ENCODE data around the gene HYAL2.
"Not testable (repeated sequence)": the region's sequence is repeated elsewhere in the genome, so short reads cannot be mapped to it uniquely, and the experiment has no call there.

The HYAL2 gene

DNA sequence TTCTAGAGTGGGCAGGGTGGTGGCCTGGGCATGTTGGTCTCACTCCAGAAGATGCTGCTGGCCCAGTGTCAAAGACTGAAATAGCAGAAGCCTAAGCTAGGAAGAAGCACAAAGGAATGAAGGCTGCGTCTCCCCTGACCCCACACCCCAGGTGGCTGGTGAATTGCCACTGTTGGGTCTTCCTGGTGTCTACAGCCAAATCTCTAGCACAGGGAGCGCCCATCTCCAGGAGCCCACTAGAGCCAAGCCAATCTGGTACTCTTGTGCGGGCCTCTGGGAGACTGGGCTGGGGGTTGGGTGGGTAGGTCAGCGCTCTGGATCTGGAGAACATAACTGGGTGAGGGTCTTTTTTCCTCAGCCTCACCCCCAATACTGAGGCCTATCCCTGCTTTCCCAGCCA is 4.6 kb upstream of the HYAL2 start:
- no peak for DNase-seq

DNA sequence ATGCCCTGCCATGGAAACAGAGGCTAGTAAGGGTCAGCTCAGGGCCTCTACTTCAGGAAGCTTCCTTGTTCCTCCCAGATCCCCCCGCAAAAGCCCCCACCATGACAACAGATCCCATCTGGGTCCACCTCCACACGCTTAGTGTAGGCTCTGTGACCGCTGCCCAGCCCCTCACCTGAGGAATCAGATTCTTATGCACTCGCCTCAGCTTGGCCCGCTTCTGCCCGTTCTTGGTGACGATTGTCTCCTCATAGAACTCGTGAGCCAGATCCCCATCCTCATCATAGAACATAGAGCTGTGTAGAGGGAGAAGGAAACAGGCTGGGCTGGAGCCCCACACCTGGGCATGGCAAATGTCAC is 3.6 kb upstream of the HYAL2 start:
- DNase-seq, result no peak

DNA sequence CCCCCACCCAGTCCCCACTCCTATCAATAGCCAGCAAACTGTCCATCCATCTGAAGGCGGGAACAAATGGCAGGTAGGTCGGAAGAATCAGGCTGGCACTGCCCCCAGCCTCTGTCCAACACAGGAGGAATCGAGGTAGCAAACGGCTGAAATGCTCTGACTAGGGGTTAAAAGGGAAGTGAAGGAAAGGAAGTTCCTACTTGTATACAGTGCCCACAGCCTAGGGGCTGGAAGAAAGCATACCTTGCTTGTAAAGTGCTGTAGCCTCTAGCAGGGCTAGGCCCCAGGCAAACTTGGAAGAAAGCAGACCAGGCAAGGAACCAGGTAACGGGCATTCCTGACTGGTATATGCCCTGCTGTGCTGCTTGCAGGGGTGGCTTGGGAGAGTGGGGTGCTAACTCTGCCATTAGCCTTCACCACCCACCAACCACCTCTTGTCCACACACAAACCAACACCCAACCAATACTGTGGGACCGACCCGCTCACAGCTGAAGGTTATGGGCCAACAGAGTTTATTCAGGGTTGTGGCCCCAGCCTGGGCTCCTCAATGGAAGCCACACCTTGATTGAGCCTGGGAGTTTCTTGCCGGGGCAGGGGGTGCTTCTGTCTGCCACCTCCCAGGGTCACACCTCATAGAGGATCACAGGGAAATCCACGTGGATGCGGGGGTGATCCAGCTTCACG is 3.1 kb upstream of the HYAL2 start:
- no peak for DNase-seq

DNA sequence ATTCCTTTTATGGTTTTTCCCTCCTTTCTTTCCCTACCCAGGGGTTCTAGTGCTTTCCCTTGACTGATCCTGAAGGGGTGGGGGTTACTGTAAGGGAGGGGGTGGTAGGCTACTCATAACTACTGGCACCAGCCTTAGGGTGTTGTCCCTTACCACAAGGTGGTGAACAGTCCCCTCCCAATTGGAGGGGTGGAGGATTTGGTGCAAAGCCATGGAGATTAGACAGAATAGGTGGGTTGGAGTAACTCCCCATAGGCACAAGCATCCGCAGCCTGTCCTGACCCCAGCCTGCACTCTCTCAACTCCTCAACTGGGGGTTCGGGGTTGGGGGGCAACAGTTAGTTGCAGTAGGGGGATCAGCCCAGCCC is 2.6 kb upstream of the HYAL2 start:
- DNase-seq, result no peak

DNA sequence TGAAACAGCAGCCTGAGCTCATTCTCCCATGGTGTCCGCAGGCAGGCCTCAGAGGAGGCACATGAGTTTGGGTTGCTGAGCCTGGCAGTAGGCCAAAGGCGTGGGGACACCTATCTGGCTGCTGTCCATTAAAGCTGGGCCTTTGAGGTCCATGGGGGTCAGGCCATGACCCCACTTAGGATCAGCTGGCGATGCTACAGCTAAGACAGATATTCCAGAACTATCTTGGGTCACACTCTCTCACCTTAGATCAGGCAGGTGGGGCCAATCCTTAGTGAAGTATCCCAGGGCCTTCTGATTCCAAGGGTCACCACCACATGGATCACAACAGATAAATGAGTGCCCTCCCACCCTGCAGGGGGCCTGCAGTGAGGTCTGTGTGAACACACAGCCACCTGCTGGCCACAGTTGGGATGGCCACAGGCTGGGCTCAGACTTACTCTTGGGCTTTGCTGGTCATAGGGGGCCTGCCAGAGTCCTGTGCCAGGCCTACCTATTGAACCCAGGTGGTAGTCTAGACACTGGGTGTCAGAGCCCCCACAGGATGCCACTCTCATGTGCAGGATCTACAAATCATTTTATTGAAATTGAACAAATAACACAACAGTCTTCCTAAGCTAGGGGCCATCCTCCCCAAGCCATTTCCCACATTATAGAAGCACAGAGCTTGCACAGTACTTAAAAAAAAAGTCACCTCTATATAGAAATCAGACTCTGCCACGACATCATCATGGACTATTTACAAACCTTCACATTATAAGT is 2.0 kb upstream of the HYAL2 start:
- DNase-seq, result peak; percentile 5 to 46 (median 34)

DNA sequence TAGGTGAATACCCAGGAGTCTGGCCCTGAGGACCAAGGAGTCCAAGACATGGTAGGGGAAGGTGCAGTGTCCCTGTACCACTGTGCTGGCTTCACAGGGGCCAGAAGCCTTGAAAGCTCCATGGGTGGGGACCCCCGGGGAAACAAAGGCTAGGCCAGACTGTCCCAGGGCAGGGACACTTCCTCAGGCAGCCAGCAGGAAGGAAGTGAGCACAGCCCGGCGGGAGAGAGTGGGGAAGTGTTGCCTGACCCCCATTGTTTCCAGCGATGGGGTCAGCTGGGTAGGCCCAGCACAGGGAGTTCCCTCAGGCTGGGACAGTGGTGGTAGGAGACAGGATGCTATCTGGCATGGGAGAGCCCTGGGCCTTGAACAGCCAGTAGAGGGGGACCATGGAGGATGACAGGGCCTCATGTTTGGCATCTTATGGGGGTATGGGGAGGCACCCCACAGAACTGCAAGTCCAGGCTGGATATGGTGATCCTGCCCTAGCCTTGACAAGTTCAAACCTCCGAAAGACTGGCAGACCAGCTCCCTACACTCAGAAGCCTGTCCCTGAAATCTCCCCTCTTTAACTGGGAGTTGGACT is 1.2 kb upstream of the HYAL2 start:
- DNase-seq, result no peak

DNA sequence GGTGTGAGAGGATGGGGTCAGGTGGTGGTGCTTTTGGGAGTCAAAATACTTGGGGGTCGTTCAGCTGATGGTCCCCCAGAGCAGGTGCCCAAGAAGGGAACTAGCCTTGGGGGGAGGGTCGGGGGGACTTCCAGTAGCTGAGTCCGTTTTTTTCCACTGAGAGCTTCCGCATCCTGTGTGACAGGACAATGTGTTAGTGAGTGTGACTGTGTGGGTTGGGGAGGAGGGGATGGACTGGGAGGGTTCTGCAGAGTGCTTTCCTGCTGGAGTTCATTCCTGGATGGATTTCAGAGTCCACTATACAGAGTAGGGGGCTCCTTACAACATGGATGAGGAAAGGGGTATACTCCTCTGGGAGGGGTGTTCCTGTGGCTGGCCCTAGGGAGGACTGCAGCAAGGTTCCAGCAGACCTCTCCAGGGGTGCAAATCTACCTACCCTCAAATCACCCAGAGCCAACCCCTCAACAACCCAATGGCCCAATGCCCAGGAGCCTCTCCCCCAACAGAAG is 601 bp upstream of the HYAL2 start:
- no peak for DNase-seq

DNA sequence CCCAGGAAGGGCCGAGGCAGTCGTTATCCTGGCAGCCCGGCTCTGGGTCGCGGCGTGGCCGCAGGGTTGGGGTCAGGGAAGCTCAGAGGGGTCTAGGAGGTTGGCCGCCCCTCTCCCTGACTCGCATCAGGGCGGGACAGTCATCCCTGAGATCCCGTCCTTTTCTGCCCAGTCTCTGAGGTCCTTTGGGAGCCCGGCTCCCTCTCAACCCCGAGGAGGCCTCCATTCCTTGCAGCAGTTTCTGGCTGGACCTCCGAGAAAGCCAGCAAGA is 495 bp downstream of the HYAL2 start:
- no peak for DNase-seq

DNA sequence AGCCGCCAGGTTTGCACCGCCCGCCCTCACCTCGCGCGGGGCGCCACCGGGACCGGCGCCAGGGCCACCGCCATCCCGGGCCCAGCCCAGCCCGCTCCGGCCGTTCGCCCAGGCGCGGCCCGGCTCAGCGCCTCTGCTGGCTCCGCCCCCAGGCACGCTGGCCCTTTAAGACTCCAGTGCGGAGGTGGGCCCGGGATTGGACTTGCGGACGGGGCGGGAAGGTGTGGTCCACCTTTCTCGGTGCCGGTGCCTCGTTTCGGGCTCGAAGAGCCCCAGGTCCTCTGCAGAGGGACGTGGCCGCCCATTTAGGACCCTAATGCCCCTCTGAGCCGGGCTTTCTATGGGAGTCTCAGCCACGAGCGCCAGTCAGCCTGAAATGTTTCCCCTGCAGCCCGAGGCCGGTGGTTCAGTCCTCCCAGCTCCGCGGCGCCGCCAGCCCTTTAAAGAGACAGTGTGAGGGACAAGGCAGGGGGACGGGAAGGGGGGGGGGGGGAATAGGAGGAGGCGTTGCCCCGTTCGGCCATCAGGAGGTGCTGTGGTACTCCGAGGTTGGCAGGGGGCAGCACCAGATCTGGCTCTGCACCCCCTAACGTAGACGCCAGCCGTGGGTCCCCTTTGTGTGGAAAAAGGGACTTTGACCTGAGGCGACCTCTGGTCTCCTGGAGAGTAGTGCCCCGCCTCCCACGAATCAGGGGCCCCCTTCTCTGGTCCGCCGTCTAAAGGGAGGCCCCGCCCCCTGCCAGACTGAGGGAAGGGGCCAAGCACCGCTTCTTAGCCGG is 1.0 kb downstream of the HYAL2 start:
- DNase-seq, result peak; percentile 72 to 91 (median 79)

DNA sequence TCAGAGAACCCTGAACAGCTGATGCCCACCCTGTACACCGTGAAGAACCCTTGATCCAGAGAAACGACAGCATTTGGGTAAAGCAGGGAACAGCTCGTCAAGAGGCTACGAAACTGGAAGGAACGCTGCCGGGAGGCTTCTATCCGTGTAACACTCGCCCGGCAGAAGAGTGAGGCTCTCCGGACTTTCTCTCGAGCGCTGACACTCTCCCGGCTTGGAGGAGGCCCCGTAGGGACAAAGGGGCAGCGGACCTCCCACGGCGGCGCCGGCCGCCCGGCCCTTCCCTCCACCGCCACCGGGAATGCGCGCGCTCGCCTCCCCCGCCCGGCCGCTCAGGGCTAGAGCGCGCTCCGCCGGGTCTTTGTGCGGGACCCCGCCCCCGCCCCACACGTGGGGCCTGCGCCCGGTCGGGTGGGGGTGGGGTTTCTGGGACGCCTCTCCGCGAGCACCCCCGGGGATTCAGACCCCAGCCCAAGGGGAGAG is 1.7 kb downstream of the HYAL2 start:
- DNase-seq, result peak in 5 of 6 experiments; percentile 33 to 85 (median 69)

DNA sequence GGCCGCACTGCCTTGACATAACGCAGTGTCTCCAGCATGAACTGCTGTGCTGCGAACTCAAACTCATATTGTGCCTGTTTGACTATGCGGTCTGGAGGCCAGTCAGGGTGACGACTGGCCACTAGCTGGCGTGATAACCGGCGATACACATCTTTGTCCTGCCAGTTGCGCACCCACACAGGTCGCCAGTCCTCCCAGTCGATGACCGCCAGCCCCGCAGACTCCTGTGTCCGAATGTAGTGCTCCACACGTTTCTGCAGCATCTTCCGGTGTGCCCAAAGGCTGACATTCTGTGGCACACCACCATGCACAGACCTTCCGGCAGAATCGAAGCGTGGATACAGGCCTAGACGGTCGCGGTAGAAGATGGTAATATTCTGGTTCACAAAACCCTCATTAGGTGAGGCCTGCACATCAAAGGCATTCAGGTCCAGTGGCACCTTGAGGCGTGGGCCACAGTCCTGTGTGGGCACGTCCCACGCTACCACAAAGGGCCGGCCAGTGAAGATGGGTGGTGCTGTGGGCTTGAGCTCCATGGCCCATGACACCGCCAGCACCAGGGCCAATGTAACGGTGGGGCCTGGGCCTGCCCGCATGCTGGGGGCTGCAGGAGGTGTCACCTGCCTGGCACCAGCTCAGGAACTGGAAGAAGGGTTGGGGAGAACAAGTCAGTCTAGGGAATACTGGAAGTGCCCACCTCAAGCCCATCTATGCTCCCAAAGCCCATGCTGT is 2.5 kb downstream of the HYAL2 start:
- DNase-seq, result no peak

DNA sequence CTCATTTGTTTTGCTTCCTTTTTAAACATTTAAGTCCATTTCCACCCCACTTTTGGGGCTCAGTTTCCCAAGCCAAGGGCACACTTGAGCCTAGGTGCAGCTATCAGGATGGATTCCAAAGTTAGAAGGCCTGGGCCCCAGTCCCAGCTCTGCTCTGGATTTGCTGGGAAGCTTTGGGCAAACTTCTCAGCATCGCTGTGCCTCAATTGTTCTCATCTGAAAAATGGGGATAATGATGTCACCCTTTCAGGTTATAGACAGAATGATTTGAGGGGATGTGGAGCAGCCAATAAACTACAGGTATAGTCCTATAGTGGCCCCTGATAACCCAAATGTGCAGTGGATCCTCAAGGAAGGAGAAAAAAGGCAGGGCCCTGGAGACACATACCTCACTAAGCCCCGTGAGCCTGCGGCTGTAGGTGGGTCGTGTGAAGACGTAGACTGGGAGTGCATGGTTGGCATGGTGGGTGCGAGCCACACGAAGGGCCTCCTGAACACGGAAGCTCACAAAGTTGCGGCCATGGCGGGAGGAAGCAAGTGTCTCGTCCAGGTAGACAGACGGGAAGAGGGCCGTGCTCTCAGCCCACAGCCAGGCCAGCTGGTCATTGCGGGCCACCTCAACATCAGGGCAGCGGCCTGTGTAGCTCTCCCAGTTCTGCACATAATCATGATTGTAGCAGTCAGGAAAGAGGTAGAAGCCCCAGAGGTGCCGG is 3.2 kb downstream of the HYAL2 start:
- no peak for DNase-seq

DNA sequence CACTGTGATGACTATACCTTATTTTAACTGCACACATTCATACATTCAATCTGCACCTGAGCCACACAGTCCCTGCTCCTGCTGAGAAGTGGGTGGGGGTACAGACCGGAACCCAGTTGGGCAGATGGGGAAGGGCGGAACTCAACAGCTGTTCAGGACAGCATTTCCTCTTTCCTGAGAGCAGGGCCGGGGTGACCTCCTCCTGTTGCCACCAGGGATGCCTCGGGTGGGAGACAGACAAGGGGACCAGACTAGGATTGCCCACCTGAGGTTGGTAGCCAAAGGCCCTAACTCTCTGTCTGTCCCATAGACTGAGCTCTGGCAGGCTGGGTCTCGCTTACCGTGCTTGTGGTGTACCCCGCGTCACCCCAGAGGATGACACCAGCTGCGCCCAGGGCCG is 3.9 kb downstream of the HYAL2 start:
- no peak for DNase-seq

DNA sequence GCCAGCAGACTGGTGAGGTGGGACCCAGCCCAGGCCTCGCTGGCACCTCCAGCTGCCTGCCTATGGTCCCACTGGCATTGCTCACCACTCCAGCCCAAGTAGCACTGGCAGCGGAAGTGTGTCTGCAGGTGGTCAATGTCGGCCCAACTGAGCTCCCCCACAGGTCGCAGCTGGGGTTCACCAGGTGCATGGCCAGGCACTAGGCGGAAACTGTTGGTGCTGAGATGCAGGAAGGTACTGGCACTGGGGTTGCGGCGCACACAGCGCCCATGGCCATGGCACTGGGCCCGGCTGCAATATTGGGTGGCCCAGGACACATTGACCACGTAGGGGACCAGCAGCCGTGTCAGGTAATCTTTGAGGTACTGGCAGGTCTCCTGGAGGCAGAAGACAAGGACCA is 4.4 kb downstream of the HYAL2 start:
- DNase-seq, result no peak

DNA sequence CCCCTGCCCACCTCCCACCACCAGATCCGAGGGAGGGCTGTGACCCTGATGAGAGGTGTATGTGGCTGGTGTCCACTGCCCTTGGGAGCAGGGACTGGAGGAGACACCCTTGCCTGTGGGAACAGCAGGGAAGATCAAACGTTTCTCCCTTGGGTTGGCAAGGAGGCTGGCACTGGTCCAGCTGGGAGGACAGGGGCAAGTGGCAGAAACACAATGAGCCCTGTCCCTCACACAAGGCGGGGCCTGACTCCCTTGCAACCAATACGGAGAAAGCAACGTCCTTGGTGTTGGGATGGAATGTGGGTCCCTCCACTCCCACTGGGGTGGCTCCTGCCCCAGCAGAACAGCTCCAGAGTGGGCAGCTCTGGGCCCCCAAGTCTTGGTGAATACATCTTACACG is 5.2 kb downstream of the HYAL2 start:
- DNase-seq, result no peak

DNA sequence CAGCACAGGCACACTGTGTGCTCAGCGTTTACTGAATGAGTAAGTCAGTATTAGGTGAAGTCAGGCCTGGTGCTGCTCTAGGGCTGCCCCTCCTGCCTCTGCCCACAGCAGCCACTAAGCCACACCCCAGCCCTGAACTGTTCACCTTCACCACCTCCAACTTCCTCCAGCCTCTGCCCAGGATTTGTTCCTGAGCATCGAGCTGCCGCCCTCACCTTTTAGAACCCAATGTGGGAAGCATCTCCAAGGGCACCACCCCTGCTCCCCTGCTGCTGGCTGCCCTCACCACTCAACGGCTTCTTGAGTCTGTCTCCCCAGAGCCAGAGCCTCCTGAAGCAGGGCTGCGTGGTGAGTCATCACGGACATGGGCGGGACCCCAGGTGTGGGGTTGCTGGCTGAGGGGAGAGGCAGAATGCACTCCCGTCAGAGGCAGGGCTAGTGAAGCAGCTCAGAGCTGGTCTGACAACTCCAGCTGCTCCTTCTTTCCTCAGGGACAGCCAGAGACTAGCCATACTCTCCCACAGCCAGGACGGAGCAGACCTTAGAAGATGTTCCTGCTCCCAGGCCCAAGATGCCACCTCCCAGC is 5.8 kb downstream of the HYAL2 start:
- no peak for DNase-seq

DNA sequence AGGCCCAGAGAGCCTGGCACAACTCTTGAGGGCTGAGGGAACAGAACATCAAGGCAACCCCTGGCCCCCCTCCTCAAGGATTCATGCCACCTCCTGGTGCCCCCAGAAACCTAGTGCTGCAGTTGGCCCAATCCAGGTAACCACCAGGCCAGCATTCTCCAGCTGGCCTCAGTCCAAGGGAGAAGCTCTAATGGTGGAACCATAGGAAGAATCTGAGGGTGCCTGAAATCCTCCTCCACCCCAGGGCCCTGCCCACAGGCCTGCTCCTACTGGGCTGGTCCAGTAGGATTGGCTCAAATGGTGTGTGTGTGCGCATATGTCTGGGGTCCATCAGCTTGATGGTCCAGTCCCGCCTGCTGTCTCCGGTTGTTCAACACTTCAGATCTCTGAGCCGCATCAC is 7.7 kb downstream of the HYAL2 start:
- no peak for DNase-seq

DNA sequence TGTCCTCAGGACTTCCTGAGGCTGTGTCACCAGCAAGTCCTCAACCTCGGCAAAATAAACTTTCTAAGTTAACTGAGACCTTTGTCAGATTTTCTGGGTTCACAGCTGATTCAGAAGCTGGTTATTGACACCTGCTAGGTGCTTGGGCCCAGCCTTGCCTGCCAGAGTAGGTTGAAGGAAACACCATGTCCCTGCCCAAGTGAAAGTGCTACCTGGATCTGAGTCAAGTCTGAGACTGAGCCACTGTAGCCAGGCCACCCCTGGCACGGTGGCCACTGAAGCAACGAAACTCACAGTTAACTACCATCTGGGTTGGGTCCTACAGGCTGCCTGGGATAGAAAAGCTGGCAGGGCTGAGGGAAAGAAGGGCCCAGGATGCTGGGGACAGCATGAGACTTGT is 8.2 kb downstream of the HYAL2 start:
- DNase-seq, result no peak

DNA sequence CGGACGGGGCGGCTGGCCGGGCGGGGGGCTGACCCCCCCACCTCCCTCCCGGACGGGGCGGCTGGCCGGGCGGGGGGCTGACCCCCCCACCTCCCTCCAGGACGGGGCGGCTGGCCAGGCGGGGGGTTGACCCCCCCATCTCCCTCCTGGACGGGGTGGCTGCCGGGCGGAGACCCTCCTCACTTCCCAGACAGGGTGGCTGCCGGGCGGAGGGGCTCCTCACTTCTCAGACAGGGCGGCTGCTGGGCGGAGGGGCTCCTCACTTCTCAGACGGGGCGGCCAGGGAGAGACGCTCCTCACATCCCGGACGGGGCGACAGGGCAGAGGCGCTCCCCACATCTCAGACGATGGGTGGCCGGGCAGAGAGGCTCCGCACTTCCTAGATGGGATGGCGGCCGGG is 10.5 kb downstream of the HYAL2 start:
- not testable (repeated sequence) for DNase-seq

DNA sequence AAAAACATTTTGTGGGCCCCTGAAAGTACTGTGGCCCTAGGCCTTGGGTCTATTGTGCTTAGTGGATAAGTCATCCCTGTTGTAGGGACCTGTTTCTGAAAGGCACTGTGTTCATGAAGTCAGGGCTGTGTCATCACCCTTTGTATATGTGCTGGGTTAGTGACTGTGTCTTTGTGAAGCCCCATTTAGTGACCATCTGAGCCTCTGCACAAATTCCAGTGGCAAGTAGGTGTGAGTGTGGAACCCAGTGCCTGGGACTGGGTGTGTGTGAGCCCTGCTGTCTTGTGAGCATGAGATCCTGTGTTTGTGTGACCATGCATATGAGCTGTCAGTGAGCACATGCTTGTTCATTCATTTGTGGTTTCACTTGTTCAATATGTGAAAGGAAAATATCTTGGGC is 17.9 kb downstream of the HYAL2 start:
- DNase-seq, result no peak

DNA sequence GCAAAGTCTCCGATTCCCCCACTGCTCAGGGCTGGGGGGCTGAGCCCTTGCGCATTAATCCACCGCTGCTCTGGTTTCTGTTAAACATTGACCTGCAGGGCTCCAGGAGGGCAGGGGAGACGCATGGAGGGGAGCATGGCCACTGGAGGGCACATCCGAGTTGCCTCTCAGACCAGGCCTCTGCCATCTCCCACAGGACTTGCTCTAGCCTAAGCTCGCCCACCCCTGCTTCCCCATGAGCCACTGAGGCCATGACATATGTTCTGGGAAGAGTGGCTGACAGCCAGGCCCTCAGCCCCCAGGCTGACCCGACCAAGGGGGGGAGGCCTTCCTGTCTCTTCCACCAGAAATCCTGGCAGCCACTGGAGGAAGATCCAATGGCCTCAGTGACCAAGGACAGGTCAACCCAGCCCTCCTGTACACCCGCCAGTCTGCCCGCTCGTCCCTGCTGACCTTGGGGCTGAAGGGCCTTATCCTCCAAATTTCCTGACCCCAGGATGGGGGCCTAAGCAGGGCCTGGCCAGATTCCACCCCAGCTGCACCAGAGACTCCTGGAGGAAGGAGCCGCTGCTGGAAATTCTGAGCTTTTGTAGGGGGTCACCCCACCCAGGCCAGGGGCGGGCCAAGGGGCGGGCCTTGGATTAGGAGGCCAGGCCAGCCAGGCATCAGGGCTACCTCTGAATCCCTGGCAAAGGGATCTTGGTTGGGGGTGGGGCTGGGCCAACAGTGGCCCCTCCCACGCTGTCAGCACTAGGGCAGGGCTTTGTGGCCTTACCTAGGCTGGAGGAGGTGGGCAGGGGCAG is 19.3 kb downstream of the HYAL2 start, which contains the start of gene HYAL1:
HYAL1 (minus strand) TSS at position 562 of the 803 bp plus-strand sequence. CDS start 618 bp downstream, outside the sequence.
- DNase-seq, result no peak

All from stimulated activated naive CD4-positive, alpha-beta T cell (primary cell).